Measurements from ENCODE around the gene SCARB1.

The SCARB1 gene

DNA sequence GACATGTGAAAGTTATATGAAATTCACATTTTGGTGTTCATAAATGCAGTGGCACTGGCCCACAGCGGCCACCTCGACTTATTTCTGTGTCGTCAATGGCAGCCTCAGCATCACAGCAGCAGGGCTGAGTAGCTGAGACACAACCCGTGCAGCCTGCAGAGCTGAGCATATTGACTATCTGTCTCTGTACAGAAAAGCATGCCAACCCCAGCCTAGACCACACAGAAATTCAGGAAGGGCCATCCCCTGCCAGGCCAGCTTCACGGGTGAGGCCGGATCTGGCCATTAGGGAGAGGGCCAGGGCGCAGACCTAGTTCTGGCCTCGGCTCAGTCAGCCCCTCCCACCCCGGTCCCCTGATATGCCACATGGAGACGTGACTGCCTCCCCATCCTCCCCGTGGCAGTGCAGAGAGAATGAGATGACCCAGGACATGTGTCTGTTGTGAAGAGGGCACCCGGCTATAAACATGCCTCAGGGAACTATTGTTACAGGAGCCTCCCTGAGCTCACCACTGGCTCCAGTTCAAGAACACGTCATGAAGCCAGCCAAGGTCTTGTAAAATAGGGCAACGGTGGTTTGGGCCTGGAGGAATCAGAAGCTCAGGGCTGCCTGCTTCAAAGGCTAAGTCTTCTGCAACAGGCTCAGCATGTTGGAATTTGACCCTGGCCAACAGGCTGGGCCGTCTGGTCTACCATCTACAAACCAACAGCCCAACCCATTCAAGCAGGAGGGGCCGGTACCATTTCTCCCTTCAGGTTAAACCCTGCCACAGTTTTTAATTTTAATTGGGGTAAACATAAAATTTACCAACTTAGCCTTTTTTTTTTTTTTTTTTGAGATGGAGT, 25.5 kb downstream of the SCARB1 start:
- no peak overlapping the region for H3K4me3 ChIP-seq (ENCODE audit: control insufficient read depth, low read depth, low read length)
- TF ChIP-seq, protein P1, sequence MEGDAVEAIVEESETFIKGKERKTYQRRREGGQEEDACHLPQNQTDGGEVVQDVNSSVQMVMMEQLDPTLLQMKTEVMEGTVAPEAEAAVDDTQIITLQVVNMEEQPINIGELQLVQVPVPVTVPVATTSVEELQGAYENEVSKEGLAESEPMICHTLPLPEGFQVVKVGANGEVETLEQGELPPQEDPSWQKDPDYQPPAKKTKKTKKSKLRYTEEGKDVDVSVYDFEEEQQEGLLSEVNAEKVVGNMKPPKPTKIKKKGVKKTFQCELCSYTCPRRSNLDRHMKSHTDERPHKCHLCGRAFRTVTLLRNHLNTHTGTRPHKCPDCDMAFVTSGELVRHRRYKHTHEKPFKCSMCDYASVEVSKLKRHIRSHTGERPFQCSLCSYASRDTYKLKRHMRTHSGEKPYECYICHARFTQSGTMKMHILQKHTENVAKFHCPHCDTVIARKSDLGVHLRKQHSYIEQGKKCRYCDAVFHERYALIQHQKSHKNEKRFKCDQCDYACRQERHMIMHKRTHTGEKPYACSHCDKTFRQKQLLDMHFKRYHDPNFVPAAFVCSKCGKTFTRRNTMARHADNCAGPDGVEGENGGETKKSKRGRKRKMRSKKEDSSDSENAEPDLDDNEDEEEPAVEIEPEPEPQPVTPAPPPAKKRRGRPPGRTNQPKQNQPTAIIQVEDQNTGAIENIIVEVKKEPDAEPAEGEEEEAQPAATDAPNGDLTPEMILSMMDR (IDR thresholded peaks at IDR 0.05; ENCODE audit: control insufficient read depth, insufficient read depth, low read depth, low read length, missing control alignments): no peak
- DNase-seq (ENCODE audit: low read depth): peak; percentile 94

DNA sequence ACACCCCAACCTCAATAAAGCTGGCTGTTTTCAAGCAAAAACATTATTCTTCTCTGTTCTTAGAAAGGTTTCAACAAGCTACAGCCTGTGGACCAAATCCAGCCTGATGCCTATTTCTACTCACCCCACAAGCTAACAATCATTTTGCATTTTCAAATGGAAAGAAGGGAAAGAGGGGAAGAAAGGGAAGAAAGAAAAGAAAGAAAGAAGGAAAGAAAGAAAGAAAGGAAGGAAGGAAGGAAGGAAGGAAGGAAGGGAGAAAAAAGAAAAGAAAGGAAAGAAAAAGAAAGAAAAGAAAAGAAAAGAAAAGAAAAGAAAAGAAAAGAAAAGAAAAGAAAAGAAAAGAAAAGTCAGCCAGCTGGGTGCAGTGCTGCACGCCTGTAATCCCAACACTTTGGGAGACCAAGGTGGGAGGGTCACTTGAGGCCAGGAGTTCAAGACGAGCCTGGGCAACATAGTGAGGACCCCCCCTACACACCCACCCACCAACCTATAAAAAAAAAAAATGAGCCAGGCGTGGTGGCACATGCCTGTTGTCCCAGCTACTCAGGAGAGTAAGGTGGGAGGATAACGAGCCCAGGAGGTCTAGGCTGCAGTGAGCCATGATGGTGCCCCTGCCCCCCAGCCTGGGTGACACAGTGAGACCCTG, 26.3 kb downstream of the SCARB1 start:
- no peak for DNase-seq (ENCODE audit: low read depth)
- TF ChIP-seq, protein P1 (IDR thresholded peaks at IDR 0.05; ENCODE audit: control insufficient read depth, insufficient read depth, low read depth, low read length, missing control alignments): no peak

DNA sequence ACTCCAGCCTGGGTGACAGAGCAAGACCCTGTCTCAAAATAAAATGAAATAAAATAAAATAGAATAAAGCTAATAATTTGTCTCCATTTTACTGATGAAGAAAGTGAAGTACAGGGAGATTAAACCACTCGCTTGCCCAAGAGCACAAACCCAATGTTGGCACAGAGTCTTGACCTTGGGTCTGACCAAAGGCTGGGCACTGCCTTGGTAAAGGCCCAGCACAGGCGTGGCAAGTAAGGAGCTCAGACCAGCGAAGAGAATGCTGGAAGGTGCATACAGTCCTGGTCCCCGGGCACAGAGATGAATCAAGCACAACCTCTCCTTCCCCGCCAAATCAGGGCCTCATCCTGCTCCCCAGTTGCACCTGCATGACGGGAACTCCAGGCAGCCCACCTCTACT, 26.9 kb downstream of the SCARB1 start:
- TF ChIP-seq, protein P1 (IDR thresholded peaks at IDR 0.05; ENCODE audit: control insufficient read depth, insufficient read depth, low read depth, low read length, missing control alignments): no peak
- DNase-seq (ENCODE audit: low read depth): no peak
- no peak overlapping the region for H3K4me3 ChIP-seq (ENCODE audit: control insufficient read depth, low read depth, low read length)

More for the DNA sequence above, 26.3 kb downstream of the SCARB1 start:
- H3K4me3 ChIP-seq (ENCODE audit: control insufficient read depth, low read depth, low read length): no peak overlapping the region

DNA sequence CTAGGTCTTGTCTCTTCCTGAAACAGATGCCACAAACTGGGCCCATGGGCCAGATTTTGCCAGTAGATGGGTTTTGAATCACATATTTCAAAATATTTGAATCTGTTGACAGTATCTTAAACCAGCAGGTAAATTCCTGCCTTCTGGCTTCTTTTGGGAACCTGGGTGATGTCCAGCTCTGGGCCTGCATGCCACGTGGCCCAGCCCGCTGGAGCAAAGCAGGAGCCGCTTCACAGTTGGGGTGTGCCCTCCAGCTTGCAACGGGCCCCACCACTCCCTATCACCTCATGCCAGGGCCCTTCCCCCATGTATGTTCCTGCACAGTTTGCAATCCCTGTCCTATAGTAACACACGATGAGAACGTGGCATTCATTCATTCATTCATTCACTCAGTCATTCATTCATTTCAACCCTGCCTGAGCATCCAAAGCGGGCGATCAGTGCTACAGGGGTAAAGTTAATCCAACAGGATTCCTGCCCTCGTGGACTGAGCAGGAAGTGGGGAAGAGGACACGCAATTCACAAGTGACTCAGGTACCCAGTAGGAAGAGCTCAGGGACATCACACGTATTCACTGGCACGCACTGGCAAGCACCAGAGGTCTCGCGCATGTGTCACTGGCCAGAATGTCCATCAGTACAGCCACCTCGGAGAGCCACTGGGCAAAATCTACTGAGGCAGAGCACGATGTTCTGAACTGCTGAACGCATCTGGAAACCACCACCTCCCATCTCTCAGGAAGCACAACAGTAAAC, 27.8 kb downstream of the SCARB1 start:
- TF ChIP-seq, protein P1 (IDR thresholded peaks at IDR 0.05; ENCODE audit: control insufficient read depth, insufficient read depth, low read depth, low read length, missing control alignments): no peak
- no peak for DNase-seq (ENCODE audit: low read depth)
- H3K4me3 ChIP-seq (ENCODE audit: control insufficient read depth, low read depth, low read length): no peak overlapping the region

DNA sequence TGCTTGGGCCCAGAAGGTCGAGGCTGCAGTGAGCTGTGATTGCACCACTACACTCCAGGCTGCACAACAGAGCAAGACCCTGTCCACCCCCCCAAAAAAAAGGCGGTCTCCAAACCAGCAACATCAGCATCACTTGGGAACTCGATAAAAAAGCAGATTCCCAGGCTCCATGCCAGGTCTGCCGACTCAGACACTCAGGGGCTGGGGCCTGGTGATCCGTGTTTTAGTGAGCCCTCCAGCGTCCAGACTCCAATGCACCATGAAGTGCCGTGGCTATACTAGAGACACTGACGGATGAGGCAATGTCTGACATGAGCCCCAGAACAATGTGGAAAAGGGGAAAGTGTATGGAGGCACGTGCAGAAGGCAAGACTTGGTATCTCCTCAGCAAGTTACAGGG, 28.8 kb downstream of the SCARB1 start:
- DNase-seq (ENCODE audit: low read depth): no peak
- TF ChIP-seq, protein P1 (IDR thresholded peaks at IDR 0.05; ENCODE audit: control insufficient read depth, insufficient read depth, low read depth, low read length, missing control alignments): no peak

DNA sequence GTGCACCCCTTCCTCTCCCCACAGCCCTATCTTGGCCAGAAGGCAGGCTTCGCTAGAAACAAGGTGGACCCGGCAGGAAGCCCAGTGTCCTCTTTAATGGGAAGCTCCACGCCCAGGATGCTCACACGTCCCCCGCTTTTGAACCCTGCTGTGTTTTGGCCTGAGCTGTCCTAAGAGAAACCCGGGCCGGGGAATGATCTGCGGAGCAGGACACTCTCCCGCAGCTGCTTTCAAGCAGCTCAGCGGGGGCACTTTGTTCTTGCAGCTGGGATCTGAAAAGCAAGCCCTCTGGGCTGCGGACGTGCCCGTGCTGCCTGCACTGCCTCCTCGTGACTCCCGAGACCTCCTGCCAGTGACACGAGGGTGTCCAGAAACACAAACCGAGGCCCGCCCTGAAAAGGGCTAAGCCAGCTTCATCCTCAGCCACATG, 30.0 kb downstream of the SCARB1 start:
- TF ChIP-seq, protein P1 (IDR thresholded peaks at IDR 0.05; ENCODE audit: control insufficient read depth, insufficient read depth, low read depth, low read length, missing control alignments): no peak
- DNase-seq (ENCODE audit: low read depth): no peak
- no peak overlapping the region for H3K4me3 ChIP-seq (ENCODE audit: control insufficient read depth, low read depth, low read length)

More for the DNA sequence above, 28.8 kb downstream of the SCARB1 start:
- H3K4me3 ChIP-seq (ENCODE audit: control insufficient read depth, low read depth, low read length): no peak overlapping the region
